Suprapubic skin (tissue), 4 donors: ENCODE measurements around the gene MAD1L1.

Experiments
- CTCF ChIP-seq, 2 donors: fragments of 200-600 bp in 1 of 2; fragments of 450-650 bp in 1 of 2; sonication (generic) in 1 of 2; IDR thresholded peaks; one replicate each; pipeline ENCODE4 v1.5.1; 2016 to 2019; ENCODE audit warnings: antibody characterized with exemption in 2 of 2, mild to moderate bottlenecking in 1 of 2, moderate library complexity in 1 of 2
- EP300 ChIP-seq: sonication (generic); formaldehyde crosslinking; IDR thresholded peaks from one replicate; pipeline ENCODE4 v1.6.1; 2017; ENCODE audit warnings: antibody characterized with exemption
- POLR2AphosphoS5 ChIP-seq, 3 donors: sonication (generic); formaldehyde crosslinking; IDR thresholded peaks; one replicate each; pipeline ENCODE4 v1.6.1; 2017; ENCODE audit warnings: antibody characterized with exemption in 3 of 3

GRCh38 chr7:1853431-1853985 is 379.2 kb downstream of the MAD1L1 start:
- TF ChIP-seq CTCF (IDR thresholded peaks at IDR 0.05) (no peak), EP300 (no peak), POLR2AphosphoS5 (IDR thresholded peaks at IDR 0.05) (no peak)
